Activated CD8-positive, alpha-beta memory T cell treated with anti-CD3 and anti-CD28 coated beads for 24 hours (primary cell): Measurements from ENCODE around the gene RFESD.
A peak's percentile ranks its signal among the peaks of the same experiment; 100 is the strongest.

ENCODE experiments used
- DNase-seq: peaks from one replicate; pipeline ENCODE4 v3.0.0-alpha.2; 2020

Gene RFESD

GRCh38 chr5:95646569-95647431, at the start of gene RFESD:
Gene RFESD, plus strand, starts transcription at chr5:95646777. Its CDS starts 5,495 bp downstream, at chr5:95652272.
- peak; percentile 97 for DNase-seq

DNA sequence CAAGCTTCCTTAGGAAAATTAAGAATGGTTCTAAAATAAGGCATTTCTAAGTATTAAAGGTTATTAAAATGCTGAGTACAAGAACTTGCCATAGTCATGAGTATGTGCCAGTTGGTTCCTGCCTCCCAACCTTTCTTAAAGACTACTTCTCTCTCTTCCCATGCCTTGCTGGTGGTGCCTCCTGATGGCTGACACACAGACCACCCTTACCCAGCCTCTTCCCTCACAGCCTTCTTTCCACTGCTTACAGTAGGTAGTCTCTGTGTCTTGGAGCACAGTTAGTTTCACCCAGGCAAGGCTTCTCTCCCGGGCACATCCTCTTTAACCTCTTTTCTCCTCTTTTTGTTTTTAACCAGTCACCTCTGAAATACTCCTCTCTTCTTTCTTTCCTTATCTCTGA, 47.3 kb upstream of the RFESD start:
- DNase-seq: no peak

- DNase-seq: no peak
These were observed 46.0 kb upstream of the RFESD start for GRCh38 chr5:95600557-95600956.

DNA sequence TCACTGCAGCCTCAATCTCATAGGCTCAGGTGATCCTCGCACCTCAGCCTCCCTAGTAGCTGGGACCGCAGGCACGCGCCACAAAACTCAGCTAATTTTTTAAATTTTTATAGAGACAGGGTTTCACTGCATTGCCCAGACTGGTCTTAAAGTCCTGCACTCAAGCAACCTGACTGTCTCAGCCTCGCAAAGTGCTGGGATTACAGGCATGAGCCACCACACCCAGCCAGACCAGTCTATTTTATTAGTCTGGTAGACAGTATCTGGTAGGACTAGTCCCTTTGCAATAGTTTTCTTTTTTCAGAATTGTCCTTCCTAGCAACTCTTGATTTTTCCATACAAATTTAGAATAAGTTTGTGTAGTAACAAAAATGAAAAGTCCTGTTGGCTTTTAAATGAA, 40.8 kb upstream of the RFESD start:
- no peak for DNase-seq

GRCh38 chr5:95606419-95606818, 40.2 kb upstream of the RFESD start:
- no peak for DNase-seq

- no peak for DNase-seq
These were observed 36.9 kb upstream of the RFESD start for GRCh38 chr5:95609711-95610110.

- DNase-seq: no peak
These were observed 36.0 kb upstream of the RFESD start for GRCh38 chr5:95610546-95610945.

GRCh38 chr5:95611396-95611795, 35.2 kb upstream of the RFESD start:
- no peak for DNase-seq

DNA sequence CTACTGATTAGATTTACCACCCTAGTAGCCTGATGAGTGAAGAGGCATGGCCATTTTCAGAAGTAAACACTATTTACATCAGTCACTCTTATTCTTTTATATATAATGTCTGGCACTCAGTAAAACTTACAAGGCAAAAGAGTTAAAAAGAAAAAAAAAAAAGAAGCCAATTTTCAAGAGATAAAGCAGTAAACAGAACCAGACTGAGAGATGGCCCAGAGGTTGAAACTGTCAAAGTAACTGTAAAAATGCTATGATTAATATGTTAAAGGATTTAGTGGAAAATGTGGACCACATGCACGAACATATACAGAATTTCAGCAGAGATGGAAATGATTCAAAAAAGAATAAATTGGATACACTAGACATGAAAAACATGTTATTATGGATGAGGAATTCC, 33.1 kb upstream of the RFESD start:
- no peak for DNase-seq

DNA sequence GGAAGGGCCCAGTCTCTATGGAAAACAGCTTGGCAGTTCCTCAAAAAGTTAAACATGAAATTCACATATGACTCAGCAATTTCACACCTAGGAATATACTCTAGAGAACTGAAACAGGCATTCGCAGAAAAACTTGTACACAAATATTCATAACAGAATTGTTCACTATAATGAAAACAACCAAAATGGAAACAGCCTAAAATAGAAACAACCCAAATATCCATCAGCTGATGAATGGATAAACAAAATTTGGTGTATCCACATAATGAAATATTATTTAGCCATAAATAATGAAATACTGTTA, 31.5 kb upstream of the RFESD start:
- no peak for DNase-seq

DNA sequence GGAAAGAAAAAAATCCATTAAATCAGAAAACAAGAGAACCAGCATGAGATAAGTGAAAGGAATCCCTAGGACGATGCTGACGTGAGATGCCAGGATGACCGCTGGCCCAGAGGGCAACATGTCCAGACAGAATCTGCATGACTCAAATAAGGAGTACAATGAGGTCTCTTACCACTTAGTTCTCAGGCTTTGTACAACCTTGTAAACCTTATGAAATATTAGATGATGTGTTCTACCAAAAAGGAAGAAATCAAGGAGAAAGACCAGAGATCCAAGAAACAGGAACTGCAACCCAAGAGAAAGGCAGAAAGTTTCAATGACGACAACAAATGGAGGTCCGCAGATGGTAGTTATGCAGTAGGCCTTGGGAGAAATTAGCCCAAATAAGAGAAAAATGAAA, 29.5 kb upstream of the RFESD start:
- no peak for DNase-seq

DNA sequence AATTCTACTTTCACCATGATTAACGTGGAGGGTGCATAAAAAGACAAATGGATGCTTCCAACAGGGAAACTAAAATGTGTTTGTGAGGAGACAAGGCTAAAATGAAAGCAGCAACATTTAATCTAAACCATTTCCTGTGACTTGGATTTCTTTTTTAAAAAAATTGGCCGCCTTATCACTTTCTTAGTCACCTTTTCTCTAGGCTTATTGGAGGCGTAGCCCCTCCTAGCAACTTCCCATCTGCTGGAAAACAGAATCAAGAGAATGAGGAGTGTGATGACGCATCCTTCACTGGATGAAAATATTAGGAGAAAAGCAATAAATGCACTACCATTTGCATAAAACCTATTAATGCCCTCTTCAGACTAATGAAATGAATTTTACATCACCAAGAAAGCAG, 27.5 kb upstream of the RFESD start:
- no peak for DNase-seq

DNA sequence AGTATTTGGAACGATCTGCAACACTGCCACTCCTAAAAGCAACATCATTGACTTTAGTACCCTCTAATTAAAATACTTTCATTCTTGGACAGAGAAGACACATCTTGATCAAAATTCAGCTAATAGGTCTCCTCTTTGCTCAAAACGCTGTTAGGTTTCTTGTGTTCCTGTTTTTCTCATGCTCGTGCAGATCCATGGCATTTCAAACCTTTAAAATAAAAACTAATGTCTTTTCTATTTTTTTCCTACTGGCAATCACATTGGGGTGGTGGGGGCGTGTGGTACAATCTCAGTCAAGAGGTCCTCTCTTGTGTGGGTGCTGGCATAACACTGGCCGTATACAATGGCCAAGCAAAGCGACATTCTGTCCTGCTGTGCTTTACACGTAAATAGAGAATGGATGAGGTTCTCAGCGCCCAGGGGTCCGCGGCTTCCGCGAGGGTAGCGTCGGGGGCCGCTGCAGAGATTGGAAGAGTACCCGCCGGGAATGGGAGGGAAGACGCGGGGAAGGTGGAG, 27.0 kb upstream of the RFESD start:
- no peak for DNase-seq

DNA sequence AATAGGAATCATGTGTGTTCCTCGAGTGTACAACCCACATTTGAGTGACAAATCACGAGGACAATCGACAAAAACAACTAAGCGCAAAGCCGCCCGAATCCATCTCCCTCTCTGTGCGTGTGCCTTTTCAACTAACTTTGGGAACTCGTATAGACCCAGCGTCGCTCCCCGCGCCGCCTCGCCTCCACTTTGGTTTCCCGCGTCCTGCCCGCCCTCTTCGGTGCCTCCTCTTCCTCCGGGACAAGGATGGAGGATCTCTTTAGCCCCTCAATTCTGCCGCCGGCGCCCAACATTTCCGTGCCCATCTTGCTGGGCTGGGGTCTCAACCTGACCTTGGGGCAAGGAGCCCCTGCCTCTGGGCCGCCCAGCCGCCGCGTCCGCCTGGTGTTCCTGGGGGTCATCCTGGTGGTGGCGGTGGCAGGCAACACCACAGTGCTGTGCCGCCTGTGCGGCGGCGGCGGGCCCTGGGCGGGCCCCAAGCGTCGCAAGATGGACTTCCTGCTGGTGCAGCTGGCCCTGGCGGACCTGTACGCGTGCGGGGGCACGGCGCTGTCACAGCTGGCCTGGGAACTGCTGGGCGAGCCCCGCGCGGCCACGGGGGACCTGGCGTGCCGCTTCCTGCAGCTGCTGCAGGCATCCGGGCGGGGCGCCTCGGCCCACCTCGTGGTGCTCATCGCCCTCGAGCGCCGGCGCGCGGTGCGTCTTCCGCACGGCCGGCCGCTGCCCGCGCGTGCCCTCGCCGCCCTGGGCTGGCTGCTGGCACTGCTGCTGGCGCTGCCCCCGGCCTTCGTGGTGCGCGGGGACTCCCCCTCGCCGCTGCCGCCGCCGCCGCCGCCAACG, 26.3 kb upstream of the RFESD start, which contains the start of gene GPR150:
TSS of gene GPR150 (plus strand) at position 58 of the 840 bp plus-strand sequence. CDS start at position 247, 189 bp downstream.
- peak; percentile 88 for DNase-seq

- DNase-seq: peak; percentile 83
These were observed 25.4 kb upstream of the RFESD start for GRCh38 chr5:95620870-95621838.

- DNase-seq: peak; percentile 61
These were observed 24.5 kb upstream of the RFESD start for GRCh38 chr5:95621839-95622629.

GRCh38 chr5:95623706-95624105, 22.9 kb upstream of the RFESD start:
- DNase-seq: no peak

- no peak for DNase-seq
These were observed 22.2 kb upstream of the RFESD start for GRCh38 chr5:95624368-95624767.

DNA sequence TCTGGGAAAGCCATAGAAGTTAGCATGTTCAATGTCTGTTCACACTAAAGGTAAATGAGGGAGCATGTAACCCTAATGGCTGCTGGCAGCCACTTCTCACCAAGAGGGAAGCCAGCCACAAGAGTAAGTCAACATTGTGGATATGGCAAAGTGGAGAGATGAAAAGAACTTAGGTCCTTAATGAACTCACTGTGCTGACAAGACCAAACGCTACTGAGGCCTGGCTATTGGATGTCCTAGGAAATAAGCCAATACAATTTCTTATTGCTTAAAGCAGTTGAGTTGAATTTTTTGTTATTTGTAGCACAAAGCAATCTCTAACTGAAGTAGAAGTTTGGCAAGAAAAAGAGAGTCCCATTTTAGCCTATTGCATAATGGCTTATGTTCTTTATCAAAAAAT, 19.9 kb upstream of the RFESD start:
- DNase-seq: no peak

DNA sequence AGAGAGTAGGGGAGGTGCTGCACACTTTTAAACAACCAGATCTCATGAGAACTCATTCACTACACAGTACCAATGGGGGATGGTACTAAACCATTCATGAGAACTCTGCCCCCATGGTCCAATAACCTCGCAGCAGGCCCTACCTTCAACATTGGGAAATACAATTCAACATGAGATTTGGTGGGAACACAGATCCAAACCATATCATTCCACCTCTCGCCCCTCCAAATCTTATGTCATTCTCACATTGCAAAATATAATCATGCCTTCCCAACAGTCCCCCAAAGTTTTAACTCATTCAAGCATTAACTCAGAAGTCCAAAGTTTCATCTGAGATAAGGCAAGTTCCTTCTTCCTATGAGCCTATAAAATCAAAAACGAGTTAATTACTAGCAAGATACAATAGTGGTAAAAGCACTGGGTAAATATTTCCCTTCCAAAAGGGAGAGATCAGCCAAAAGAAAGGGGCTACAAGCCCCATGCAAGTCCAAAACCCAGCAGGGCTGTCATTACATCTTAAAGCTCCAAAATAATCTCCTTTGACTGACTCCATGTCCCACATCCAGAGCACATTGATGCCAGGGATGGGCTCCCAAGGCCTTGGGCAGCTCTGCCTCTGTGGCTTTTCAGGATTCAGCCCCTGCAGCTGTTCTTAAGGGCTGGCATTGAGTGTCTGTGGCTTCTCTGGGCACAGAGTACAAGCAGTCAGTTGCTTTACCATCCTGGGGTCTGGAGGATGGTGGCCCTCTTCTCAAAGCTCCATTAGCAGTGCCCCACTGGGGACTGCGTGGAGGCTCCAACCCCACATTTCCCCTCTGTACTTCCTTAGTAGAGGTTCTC, 18.4 kb upstream of the RFESD start:
- DNase-seq: no peak

DNA sequence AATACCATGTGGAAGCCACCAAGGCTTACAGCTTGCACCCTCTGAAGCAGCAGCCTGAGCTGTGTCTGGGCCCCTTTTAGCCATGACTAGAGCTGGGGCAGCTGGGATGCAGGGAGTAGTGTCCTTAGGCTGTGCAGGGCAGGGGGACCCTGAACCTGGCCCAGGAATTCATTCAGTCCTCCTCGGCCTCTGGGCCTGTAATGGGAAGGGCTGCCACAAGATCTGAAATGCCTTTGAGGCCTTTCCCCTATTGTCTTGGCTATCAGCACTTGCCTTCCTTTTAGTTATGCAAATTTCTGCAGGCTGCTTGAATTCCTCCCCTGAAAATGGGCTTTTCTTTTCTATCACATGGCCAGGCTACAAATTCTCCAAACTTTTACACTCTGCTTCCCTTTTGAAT, 17.6 kb upstream of the RFESD start:
- DNase-seq: no peak
